A673 (cell line): ENCODE measurements around the gene LCA5. TPM values are rescaled to one million over a fixed set of nuclear protein-coding genes. Genes with fewer than 3 reads are reported as not detected.

Experiments used
- BruUV-seq: library from RNA; stranded (reverse); fragments of 400-500 nt; replicated peaks from 2 replicates; lab custom pipeline; 2021; lab: Mats Ljungman, UMichigan
- CTCF ChIA-PET: fragments of 300-600 bp; sonication (Branson Sonifier 250); formaldehyde crosslinking; loops from one replicate; lab custom pipeline; 2022; ENCODE audit warnings: antibody characterized with exemption; lab: Charles Lee
- POLR2A ChIA-PET: fragments of 300-600 bp; sonication (Branson Sonifier 250); formaldehyde crosslinking; loops from one replicate; lab custom pipeline; 2022; ENCODE audit warnings: antibody characterized with exemption; ENCODE audit not compliant: low non-redundant PET; lab: Charles Lee
- DNase-seq: peaks from one replicate; pipeline ENCODE4 v3.0.0-alpha.2; 2015; ENCODE audit warnings: low spot score
- H3K27ac ChIP-seq: fragments of 200-600 bp; sonication (generic); 2 replicates; pipeline ENCODE4 v1.5.1; 2016; ENCODE audit warnings: mixed run types, low read depth, mild to moderate bottlenecking, mixed read lengths, antibody characterized with exemption, low read length; ENCODE audit not compliant: poor library complexity, severe bottlenecking
- H3K27me3 ChIP-seq: fragments of 200-600 bp; sonication (generic); replicated peaks from 2 replicates; pipeline ENCODE4 v1.6.1; 2017; ENCODE audit warnings: mixed run types, low read depth, mild to moderate bottlenecking, mixed read lengths, antibody characterized with exemption, low read length; ENCODE audit not compliant: insufficient read depth, poor library complexity
- H3K36me3 ChIP-seq: fragments of 200-600 bp; sonication (generic); 2 replicates; pipeline ENCODE4 v1.6.1; 2016; ENCODE audit warnings: mixed run types, mild to moderate bottlenecking, mixed read lengths, antibody characterized with exemption, low read length; ENCODE audit not compliant: insufficient read depth, poor library complexity, severe bottlenecking
- H3K4me1 ChIP-seq: fragments of 200-600 bp; sonication (generic); 2 replicates; pipeline ENCODE4 v1.6.1; 2017; ENCODE audit warnings: mixed run types, mild to moderate bottlenecking, mixed read lengths, antibody characterized with exemption, low read length; ENCODE audit not compliant: insufficient read depth, poor library complexity, severe bottlenecking
- H3K4me3 ChIP-seq: fragments of 200-600 bp; sonication (generic); 2 replicates; pipeline ENCODE4 v1.5.1; 2016; ENCODE audit warnings: low read depth, mixed run types, mild to moderate bottlenecking, mixed read lengths, low read length; ENCODE audit not compliant: poor library complexity, severe bottlenecking
- H3K9me3 ChIP-seq: fragments of 200-600 bp; sonication (generic); 2 replicates; pipeline ENCODE4 v1.6.1; 2016; ENCODE audit warnings: mixed run types, low read depth, mild to moderate bottlenecking, mixed read lengths, antibody characterized with exemption, low read length; ENCODE audit not compliant: poor library complexity, severe bottlenecking
- EZH2 ChIP-seq: fragments of 200-600 bp; sonication (generic); IDR thresholded peaks from 2 replicates; pipeline ENCODE4 v1.6.1; 2017; ENCODE audit warnings: borderline replicate concordance, low read depth, mild to moderate bottlenecking, mixed read lengths, antibody characterized with exemption, low read length; ENCODE audit not compliant: poor library complexity, severe bottlenecking
- intact Hi-C: fragments of 100-400 bp; cut with micrococcal nuclease; formaldehyde crosslinking; loops from one replicate; pipeline ENCODE4 v1.10.0; 2022; ENCODE audit not compliant: unreplicated experiment
- total RNA-seq: library from RNA; stranded (reverse); gene quantifications from 2 replicates; pipeline ENCODE4 v1.2.3, GENCODE V29; 2021
- TF ChIP-seq, protein P1 (sequence below): fragments of 300-800, 200-600 bp; sonication (generic); conservative IDR thresholded peaks from 2 replicates; pipeline ENCODE4 v1.5.1; 2017; ENCODE audit warnings: low read depth, mild to moderate bottlenecking, antibody characterized with exemption, low read length, moderate library complexity, mixed read lengths

LCA5 gene
- total RNA-seq, 1 experiment from 2014 or later, result 3.5 TPM

DNA sequence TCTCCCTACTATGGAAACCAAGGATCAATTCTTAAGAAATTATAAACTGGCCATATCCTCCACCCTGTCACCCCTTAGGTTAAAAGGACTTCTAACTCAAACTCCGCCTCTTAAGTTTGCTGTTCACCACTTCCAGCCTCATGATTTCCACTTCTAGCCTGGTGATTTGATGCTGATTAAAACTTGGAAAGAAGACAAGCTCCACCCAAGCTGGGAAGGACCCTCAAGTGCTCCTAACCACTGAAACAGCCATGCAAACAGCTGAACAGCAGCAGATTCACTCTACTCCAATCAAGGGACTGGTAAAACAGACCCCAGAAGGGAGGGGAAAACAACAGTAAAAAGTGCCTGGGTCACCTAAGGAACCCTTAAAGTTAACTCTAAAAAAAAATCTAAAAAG, 10.3 kb downstream of the LCA5 start:
- BruUV-seq, result no TSS peak
- Histone ChIP-seq H3K4me1 (peaks cover 15% of the 10 kb centered on the region), H3K4me3 (no peak overlapping the region), H3K36me3 (no peaks in the 10 kb centered on the region), H3K27me3 (no peaks in the 10 kb centered on the region), H3K27ac (no peak overlapping the region), H3K9me3 (no peaks in the 10 kb centered on the region)
- ChIA-PET POLR2A (interaction anchor here (1.4 kb wide), 1 partner anchor 10 kb away, joined by 5 read pairs; the partner anchor contains the start of gene LCA5), CTCF (no interaction called here)
- intact Hi-C loops, result no loop called here
- TF ChIP-seq, protein P1, sequence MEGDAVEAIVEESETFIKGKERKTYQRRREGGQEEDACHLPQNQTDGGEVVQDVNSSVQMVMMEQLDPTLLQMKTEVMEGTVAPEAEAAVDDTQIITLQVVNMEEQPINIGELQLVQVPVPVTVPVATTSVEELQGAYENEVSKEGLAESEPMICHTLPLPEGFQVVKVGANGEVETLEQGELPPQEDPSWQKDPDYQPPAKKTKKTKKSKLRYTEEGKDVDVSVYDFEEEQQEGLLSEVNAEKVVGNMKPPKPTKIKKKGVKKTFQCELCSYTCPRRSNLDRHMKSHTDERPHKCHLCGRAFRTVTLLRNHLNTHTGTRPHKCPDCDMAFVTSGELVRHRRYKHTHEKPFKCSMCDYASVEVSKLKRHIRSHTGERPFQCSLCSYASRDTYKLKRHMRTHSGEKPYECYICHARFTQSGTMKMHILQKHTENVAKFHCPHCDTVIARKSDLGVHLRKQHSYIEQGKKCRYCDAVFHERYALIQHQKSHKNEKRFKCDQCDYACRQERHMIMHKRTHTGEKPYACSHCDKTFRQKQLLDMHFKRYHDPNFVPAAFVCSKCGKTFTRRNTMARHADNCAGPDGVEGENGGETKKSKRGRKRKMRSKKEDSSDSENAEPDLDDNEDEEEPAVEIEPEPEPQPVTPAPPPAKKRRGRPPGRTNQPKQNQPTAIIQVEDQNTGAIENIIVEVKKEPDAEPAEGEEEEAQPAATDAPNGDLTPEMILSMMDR, result no peak
- TF ChIP-seq EZH2, result no peak
- DNase-seq, result peak; percentile 18

DNA sequence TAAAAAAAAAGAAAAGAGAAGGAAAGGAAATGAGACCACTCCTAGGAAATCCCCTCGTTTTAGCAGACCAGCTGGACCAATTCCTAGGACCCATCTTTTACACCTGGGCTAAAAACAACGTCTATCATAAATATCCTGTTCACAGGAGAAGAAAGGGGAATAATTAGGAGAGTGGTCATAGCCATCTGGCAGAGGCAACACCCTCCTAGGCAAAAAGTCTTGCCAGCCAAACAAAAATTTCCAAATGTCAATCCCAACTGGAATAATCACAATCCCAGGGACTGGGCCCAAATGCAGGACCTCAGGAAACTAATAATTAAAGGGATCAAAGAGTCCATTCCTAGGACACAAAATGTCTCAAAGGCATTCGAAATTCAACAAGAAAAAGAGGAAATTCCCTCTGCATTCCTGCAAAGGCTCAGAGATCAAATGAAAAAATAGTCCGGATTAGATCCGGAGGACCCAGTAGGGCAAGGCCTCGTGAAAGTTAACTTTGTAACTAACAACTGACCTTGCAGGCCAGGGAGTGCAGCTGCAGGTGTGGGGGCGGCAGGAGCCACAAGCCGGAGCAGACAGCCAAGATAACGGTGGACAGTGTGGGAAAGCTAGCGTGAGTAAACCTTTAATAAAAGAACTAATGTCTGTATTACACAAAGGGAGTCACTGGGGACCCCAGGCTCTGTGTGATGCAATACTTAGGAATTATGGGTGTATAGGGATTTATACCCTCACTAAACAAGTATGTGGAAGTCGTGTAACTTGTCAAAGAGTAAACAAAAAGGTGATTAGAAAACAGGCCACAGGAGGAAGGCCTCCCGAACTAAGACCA, 11.7 kb downstream of the LCA5 start:
- TF ChIP-seq, protein P1, result no peak
- no peak for TF ChIP-seq EZH2
- ChIA-PET POLR2A (no interaction called here), CTCF (no interaction called here)
- Histone ChIP-seq H3K4me3 (no peak overlapping the region), H3K9me3 (no peaks in the 10 kb centered on the region), H3K27me3 (no peaks in the 10 kb centered on the region), H3K4me1 (peaks cover 18% of the 10 kb centered on the region), H3K36me3 (no peaks in the 10 kb centered on the region), H3K27ac (peak overlapping the region; percentile 30)
- intact Hi-C loops, result no loop called here
- BruUV-seq, result no TSS peak
- DNase-seq, result no peak

DNA sequence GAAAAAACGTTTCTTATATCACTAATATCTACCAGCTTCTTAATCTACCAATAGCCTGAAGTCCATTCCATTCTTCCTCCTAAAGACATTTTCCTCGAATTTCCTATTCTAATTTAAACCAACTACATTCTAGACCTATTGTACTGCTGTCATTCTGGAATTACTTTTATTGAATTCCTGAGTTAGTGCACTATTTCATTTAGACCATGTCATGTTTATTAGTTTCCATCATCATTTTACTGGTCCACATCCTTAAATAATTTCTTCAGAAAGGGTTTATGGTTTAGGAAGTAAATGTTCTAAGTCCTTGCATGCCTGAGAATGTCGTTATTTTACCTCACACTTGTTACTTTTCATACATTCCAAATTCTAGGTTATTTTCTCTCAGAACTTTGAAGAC, 13.2 kb downstream of the LCA5 start:
- H3K27ac ChIP-seq, result no peak overlapping the region
- no peaks in the 10 kb centered on the region for H3K9me3 ChIP-seq
- ChIA-PET POLR2A (no interaction called here), CTCF (no interaction called here)
- intact Hi-C loops, result no loop called here
- peaks cover 24% of the 10 kb centered on the region for H3K4me1 ChIP-seq
- TF ChIP-seq, protein P1, result no peak
- TF ChIP-seq EZH2, result no peak
- BruUV-seq, result no TSS peak
- DNase-seq, result no peak
- H3K27me3 ChIP-seq, result no peaks in the 10 kb centered on the region
- H3K4me3 ChIP-seq, result no peak overlapping the region
- H3K36me3 ChIP-seq, result no peaks in the 10 kb centered on the region
